Myocyte (in vitro differentiated cells): Measurements from ENCODE around the gene CDK13. TPM values are rescaled to one million over a fixed set of nuclear protein-coding genes. Genes with fewer than 3 reads are reported as not detected.
"Not testable (repeated sequence)": the region's sequence is repeated elsewhere in the genome, so short reads cannot be mapped to it uniquely, and the experiment has no call there.

Source experiments
- DNase-seq: peaks from one replicate; pipeline ENCODE4 v3.0.0-alpha.2; 2012; ENCODE audit warnings: low read depth
- total RNA-seq: library from RNA; depleted of rRNA; stranded (reverse); fragments of >200 nt; gene quantifications from 2 replicates; pipeline ENCODE4 v1.2.3, GENCODE V29; 2014

The CDK13 gene
- total RNA-seq, 1 donor from 2014 or later, result 52.9 TPM

GRCh38 chr7:40097728-40098127, 147.7 kb downstream of the CDK13 start:
- no peak for DNase-seq

DNA sequence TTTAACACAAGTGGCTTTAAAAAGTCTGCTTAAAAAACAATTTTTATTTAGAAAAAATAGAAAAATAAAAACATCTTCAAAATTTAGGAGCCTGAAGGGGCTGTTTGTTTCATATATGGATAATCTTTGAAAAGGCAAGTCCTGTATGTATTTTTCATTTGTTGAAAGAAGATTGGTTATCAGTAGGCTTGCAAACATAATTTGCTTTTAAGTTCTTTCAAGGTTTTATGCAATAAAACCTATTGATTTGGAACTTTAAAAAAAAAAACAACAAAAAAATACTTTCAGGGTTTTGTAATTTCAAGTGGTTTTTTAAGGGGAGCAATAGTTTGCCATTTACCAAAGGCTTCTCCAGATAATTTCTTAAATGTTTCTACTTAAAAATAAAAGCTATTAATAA, 148.8 kb downstream of the CDK13 start:
- DNase-seq, result no peak

DNA sequence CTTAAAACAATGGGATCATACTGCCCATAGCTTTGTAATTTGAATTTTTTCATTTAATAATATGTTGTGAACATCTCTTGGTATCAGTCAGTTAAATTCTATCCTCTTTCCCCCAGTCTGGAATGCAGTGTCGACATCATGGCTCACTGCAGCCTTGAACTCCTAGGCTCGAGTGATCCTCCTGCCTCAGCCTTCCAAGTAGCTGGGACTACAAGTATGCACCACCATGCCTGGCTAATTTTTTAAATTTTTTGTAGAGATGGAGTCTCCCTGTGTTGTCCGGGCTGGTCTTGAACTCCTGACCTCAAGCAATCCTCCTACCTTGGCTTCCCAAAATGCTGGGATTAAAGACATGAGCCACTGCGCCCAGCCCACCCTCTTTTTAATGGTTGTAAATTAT, 149.8 kb downstream of the CDK13 start:
- no peak for DNase-seq

GRCh38 chr7:40101201-40101600, 151.1 kb downstream of the CDK13 start:
- DNase-seq, result no peak

GRCh38 chr7:40102897-40103296, 152.8 kb downstream of the CDK13 start:
- DNase-seq, result no peak

- no peak for DNase-seq
Measured at GRCh38 chr7:40105879-40106473, 155.9 kb downstream of the CDK13 start.

- DNase-seq, result no peak
Measured at GRCh38 chr7:40115936-40116335, 165.9 kb downstream of the CDK13 start.

- not testable (repeated sequence) for DNase-seq
Measured at GRCh38 chr7:40117199-40117598, 167.1 kb downstream of the CDK13 start.

GRCh38 chr7:40118201-40118600, 168.1 kb downstream of the CDK13 start:
- DNase-seq, result not testable (repeated sequence)

DNA sequence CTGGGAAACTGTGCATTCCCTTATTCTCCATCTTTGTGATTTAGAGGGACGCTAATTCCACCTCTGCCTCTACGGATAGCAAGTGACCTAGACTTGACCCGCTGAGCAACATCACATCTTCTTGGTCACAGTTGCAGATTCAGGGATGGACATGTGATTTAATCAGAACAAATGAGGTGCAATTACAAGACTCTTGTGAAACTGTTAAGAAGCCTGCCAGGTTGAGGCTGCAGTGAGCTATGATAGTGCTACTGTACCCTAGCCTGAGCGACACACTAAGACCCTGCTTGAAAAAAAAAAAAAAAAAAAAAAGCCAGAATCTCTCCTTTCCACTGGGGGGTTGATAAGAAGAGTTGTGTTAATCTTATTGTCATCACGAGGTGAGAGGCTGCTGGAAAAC, 170.0 kb downstream of the CDK13 start:
- no peak for DNase-seq

DNA sequence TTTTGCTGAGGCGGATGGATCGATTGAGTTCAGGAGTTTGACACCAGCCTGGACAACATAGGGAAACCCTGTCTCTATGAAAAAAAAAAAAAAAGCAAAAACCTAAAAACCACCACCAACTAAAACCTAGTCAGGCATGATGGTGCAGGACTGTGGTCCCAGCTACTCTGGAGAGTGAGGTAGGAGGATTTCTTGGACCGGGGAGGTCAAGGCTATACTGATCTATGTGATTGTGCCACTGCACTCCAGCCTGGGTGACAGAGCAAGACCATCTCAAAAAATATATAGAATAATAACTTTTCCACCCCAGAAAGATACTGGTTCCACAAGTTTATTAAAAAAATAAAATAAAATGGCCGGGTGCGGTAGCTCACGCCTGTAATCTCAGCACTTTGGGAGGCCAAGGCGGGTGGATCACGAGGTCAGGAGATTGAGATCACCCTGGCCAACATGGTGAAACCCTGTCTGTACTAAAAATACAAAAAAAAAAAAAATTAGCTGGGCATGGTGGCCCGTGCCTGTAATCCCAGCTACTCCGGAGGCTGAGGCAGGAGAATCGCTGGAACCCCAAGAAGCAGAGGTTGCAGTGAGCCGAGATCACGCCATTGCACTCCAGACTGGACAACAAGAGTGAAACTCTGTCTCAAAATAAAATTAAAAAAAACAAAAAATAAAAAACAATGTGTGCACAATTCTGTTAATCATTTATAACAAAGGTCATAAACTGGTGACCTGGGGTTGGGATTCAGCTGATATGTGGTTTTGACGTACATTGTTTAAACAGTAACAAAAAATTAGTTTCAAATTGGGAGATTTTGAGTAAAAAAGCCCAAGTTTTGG, 172.3 kb downstream of the CDK13 start:
- DNase-seq, result not testable (repeated sequence)

- no peak for DNase-seq
Measured at GRCh38 chr7:40122940-40123254, 172.8 kb downstream of the CDK13 start.

- peak; percentile 54 for DNase-seq
Measured at GRCh38 chr7:40133561-40134427, 183.7 kb downstream of the CDK13 start.

- DNase-seq, result peak; percentile 95
Measured at GRCh38 chr7:40134428-40135316, 184.6 kb downstream of the CDK13 start, which contains the start of the genes MPLKIP and SUGCT. TSS of gene MPLKIP (minus strand) at chr7:40134622. CDS start at chr7:40134567, 55 bp downstream. TSS of gene SUGCT (plus strand) at chr7:40135005.

- no peak for DNase-seq
Measured at GRCh38 chr7:40135317-40135610, 185.2 kb downstream of the CDK13 start.

DNA sequence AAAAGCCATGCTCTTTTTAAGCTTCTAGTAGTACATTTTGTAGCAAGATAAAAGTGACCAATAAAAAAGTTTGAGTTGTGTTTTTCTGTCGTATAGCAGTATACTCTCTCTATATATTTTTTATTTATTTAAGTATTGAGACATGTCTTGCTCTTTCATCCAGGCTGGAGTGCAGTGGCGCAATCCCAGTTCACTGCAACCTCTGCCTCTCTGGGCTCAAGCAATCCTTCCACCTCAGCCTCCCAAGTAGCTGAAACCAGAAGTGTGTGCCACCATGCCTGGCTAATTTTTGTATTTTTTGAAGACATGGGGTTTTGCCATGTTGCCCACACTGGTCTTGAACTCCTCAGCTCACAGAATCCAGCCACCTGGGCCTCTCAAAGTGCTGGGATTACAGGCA, 187.5 kb downstream of the CDK13 start:
- DNase-seq, result no peak

GRCh38 chr7:40138973-40139372, 188.9 kb downstream of the CDK13 start:
- DNase-seq, result no peak

GRCh38 chr7:40139891-40140290, 189.8 kb downstream of the CDK13 start:
- DNase-seq, result not testable (repeated sequence)

DNA sequence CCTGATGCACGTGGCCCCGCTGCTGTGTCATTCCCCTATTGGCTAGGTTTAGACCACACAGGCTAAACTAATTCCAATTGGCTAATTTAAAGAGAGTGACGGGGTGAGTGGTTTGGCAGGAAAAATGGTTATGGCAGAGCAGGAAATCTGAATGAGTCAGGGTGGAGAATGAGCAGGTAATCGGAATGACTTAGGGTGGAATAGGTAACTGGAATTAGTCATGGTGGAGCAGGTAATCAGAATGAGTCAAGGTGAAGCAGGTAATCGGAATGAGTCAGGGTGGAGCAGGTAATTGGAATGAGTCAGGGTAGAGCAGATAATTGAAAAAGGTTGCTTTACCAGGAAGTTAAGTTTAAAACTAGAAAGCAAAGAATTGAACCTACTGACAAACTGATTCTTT, 191.9 kb downstream of the CDK13 start:
- not testable (repeated sequence) for DNase-seq

- DNase-seq, result not testable (repeated sequence)
Measured at GRCh38 chr7:40145596-40146130, 195.6 kb downstream of the CDK13 start.
